GM12891 (cell line): ENCODE measurements around the gene LRP6.

Source experiments
- POLR2A ChIP-seq: IDR thresholded peaks from 2 replicates; pipeline ENCODE4 v1.6.1; 2011; ENCODE audit warnings: low read depth, low read length, control low read depth
- POLR2AphosphoS5 ChIP-seq: IDR thresholded peaks from 2 replicates; pipeline ENCODE4 v1.6.1; 2011; ENCODE audit warnings: low read depth, low read length, control low read depth
- POU2F2 ChIP-seq: IDR thresholded peaks from 2 replicates; pipeline ENCODE4 v1.6.1; 2011; ENCODE audit warnings: low read depth, mild to moderate bottlenecking, control low read depth, low read length, moderate library complexity
- TAF1 ChIP-seq: IDR thresholded peaks from 2 replicates; pipeline ENCODE4 v1.6.1; 2011; ENCODE audit warnings: low read depth, low read length, control low read depth

DNA sequence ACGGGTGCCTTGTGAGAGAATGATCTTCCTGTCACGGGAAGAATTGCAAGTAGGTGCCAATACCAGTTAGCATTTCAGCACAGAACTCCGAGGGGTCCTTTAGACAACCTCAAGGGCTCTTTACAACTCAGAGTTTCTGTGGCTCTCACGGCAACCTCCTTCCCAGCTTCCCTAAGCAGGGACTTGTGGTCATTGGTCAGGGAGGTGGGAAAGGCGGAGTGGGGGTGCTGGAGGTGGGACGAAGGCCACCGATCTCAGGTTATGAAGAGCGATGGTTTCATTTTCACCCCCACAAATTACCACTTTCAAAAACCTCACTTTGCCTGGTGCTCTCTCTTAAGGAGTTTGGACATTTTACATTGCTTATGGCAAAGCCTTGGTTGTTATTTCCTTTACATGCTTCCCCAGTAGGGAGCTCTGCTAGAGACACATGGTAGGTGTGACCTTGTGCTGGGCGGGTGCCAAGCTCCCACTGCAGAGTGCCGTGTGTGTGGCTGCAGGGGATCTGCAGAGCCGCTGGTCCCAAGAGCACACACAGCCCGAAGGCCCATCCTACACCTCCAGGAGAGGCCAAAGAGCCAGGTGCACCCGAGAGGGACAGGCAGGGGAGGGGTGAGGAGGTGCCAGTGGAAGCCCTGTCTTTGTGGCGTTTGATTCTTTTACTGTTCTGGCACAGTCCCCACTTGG is 174.7 kb downstream of the LRP6 start:
- TF ChIP-seq POLR2A (no peak), POU2F2 (no peak), POLR2AphosphoS5 (no peak), TAF1 (no peak)
